HCT116 (cell line): ENCODE results near the gene MYO3B. TPM values are rescaled to one million over a fixed set of nuclear protein-coding genes. Genes with fewer than 3 reads are reported as not detected.

Source experiments
- ATAC-seq: fragments of 200-7000 bp; cut with Tn5 transposase; 2 replicates; pipeline ENCODE4 v1.9.1; 2020; ENCODE audit warnings: mild to moderate bottlenecking, moderate library complexity
- BruUV-seq: library from RNA; stranded (reverse); fragments of 400-500 nt; replicated peaks from 2 replicates; lab custom pipeline; 2021; lab: Mats Ljungman, UMichigan
- CTCF ChIA-PET: fragments of 300-600 bp; sonication (Branson Sonifier 250); formaldehyde crosslinking; loops from one replicate; lab custom pipeline; 2021; ENCODE audit warnings: antibody characterized with exemption; lab: Charles Lee
- POLR2A ChIA-PET: fragments of 300-600, 350-600 bp; sonication (Branson Sonifier 250); formaldehyde crosslinking; loops from one replicate; lab custom pipeline; 2021; ENCODE audit warnings: antibody characterized with exemption; lab: Charles Lee
- RAD21 ChIA-PET, 2 experiments: fragments of 300-600 bp; sonication (Branson Sonifier 250); formaldehyde crosslinking; loops; one replicate each; lab custom pipeline; 2023; ENCODE audit warnings: low total read pairs in 2 of 2; ENCODE audit not compliant: uncharacterized antibody in 2 of 2, unreplicated experiment in 2 of 2, low non-redundant PET in 1 of 2; lab: Charles Lee
- DNase-seq: peaks from one replicate; pipeline ENCODE4 v3.0.0-alpha.2; 2010; ENCODE audit warnings: low read depth, low spot score
- H2AFZ ChIP-seq: fragments of 200-600 bp; shearing (Covaris generic), sonication (generic); 2 replicates; pipeline ENCODE4 v1.6.1; 2017; ENCODE audit warnings: low read depth, mixed run types, mixed read lengths, antibody characterized with exemption, low read length; ENCODE audit not compliant: poor library complexity, severe bottlenecking
- H3K27ac ChIP-seq: 2 replicates; pipeline ENCODE4 v1.5.1; 2012; ENCODE audit warnings: low read depth, low read length
- H3K27me3 ChIP-seq: fragments of 200-600 bp; sonication (generic); 2 replicates; pipeline ENCODE4 v1.6.1; 2016; ENCODE audit warnings: mixed run types, low read length, mixed read lengths; ENCODE audit not compliant: insufficient read depth
- H3K36me3 ChIP-seq, 2 experiments: fragments of 200-500 bp in 1 of 2; fragments of 200-600 bp in 1 of 2; sonication (Bioruptor generic) in 1 of 2; sonication (generic) in 1 of 2; 2 replicates each; pipeline versions ENCODE4 v1.5.1 to v1.6.1; 2014 to 2016; ENCODE audit warnings: low read length in 2 of 2, inconsistent platforms in 1 of 2, mixed read lengths in 1 of 2, mixed run types in 1 of 2; ENCODE audit not compliant: insufficient read depth in 2 of 2, control insufficient read depth in 1 of 2
- H3K4me1 ChIP-seq, 2 experiments: fragments of 200-600 bp in 1 of 2; sonication (generic) in 1 of 2; 2 replicates each; pipeline versions ENCODE4 v1.5.1 to v1.6.1; 2012 to 2017; ENCODE audit warnings: low read length in 2 of 2, inconsistent platforms in 1 of 2, mild to moderate bottlenecking in 1 of 2, mixed read lengths in 1 of 2, mixed run types in 1 of 2, moderate library complexity in 1 of 2; ENCODE audit not compliant: insufficient read depth in 2 of 2, control insufficient read depth in 1 of 2
- H3K4me2 ChIP-seq: fragments of 200-600 bp; sonication (generic); 2 replicates; pipeline ENCODE4 v1.6.1; 2017; ENCODE audit warnings: mixed run types, low read length, mixed read lengths
- H3K4me3 ChIP-seq, 2 experiments: fragments of 200-600 bp in 1 of 2; sonication (generic) in 1 of 2; replicated peaks in 1 of 2; 2 replicates each; pipeline ENCODE4 v1.5.1; 2011 to 2016; ENCODE audit warnings: low read length in 2 of 2, control low read depth in 1 of 2, low read depth in 1 of 2, mild to moderate bottlenecking in 1 of 2, mixed read lengths in 1 of 2, mixed run types in 1 of 2
- H3K79me2 ChIP-seq: fragments of 200-600 bp; sonication (generic); 2 replicates; pipeline ENCODE4 v1.6.1; 2017; ENCODE audit warnings: mild to moderate bottlenecking, mixed run types, low read length, moderate library complexity, mixed read lengths; ENCODE audit not compliant: insufficient read depth
- H3K9ac ChIP-seq: fragments of 200-600 bp; sonication (generic); 2 replicates; pipeline ENCODE4 v1.6.1; 2016; ENCODE audit warnings: low read length, mixed read lengths
- H3K9me2 ChIP-seq: fragments of 200-600 bp; sonication (generic), shearing (Covaris generic); 2 replicates; pipeline ENCODE4 v1.6.1; 2017; ENCODE audit warnings: mixed run types, mild to moderate bottlenecking, moderate library complexity; ENCODE audit not compliant: insufficient read depth
- H3K9me3 ChIP-seq, 2 experiments: fragments of 200-500 bp in 1 of 2; fragments of 200-600 bp in 1 of 2; sonication (Bioruptor generic) in 1 of 2; sonication (generic) in 1 of 2; 2 replicates each; pipeline ENCODE4 v1.6.1; 2014 to 2017; ENCODE audit warnings: low read length in 2 of 2, mixed read lengths in 2 of 2, inconsistent platforms in 1 of 2, low read depth in 1 of 2, mild to moderate bottlenecking in 1 of 2, mixed run types in 1 of 2, moderate library complexity in 1 of 2; ENCODE audit not compliant: control insufficient read depth in 1 of 2, insufficient read depth in 1 of 2
- H4K20me1 ChIP-seq: fragments of 200-600 bp; sonication (generic), shearing (Covaris generic); 2 replicates; pipeline ENCODE4 v1.6.1; 2017; ENCODE audit warnings: mixed run types, mild to moderate bottlenecking, moderate library complexity; ENCODE audit not compliant: insufficient read depth
- EGR1 ChIP-seq: IDR thresholded peaks from 2 replicates; pipeline ENCODE4 v1.6.1; 2012; ENCODE audit warnings: low read depth
- ELF1 ChIP-seq: IDR thresholded peaks from 2 replicates; pipeline ENCODE4 v1.6.1; 2012; ENCODE audit warnings: low read depth, borderline replicate concordance
- EZH2 ChIP-seq: fragments of 200-600 bp; sonication (generic); IDR thresholded peaks from 2 replicates; pipeline ENCODE4 v1.6.1; 2017; ENCODE audit warnings: antibody characterized with exemption, mixed run types
- EZH2phosphoT487 ChIP-seq: fragments of 200-600 bp; IDR thresholded peaks from 2 replicates; pipeline ENCODE4 v1.6.1; 2018; ENCODE audit warnings: antibody characterized with exemption, borderline replicate concordance
- FOSL1 ChIP-seq: IDR thresholded peaks from 2 replicates; pipeline ENCODE4 v1.6.1; 2012; ENCODE audit warnings: low read depth
- MAX ChIP-seq: IDR thresholded peaks from 2 replicates; pipeline ENCODE4 v1.6.1; 2012
- POLR2A ChIP-seq: IDR thresholded peaks from 2 replicates; pipeline ENCODE4 v1.7.0; 2011; ENCODE audit warnings: borderline replicate concordance; ENCODE audit not compliant: insufficient read depth, insufficient read length; ENCODE audit errors: extremely low read depth
- POLR2AphosphoS5 ChIP-seq: IDR thresholded peaks from 2 replicates; pipeline ENCODE4 v1.6.1; 2011; ENCODE audit warnings: mild to moderate bottlenecking, low read depth, low read length, moderate library complexity
- RAD21 ChIP-seq: IDR thresholded peaks from 2 replicates; pipeline ENCODE4 v1.6.1; 2012; ENCODE audit warnings: low read depth, mild to moderate bottlenecking
- REST ChIP-seq: IDR thresholded peaks from 2 replicates; pipeline ENCODE4 v1.6.1; 2012; ENCODE audit warnings: low read depth
- SIN3A ChIP-seq: IDR thresholded peaks from 2 replicates; pipeline ENCODE4 v1.6.1; 2012; ENCODE audit warnings: low read depth
- SRF ChIP-seq: IDR thresholded peaks from 2 replicates; pipeline ENCODE4 v1.6.1; 2012; ENCODE audit warnings: low read depth
- TCF7L2 ChIP-seq: IDR thresholded peaks from 2 replicates; pipeline ENCODE4 v1.7.0; 2011; ENCODE audit warnings: borderline replicate concordance, inconsistent platforms; ENCODE audit not compliant: insufficient read depth, insufficient read length; ENCODE audit errors: extremely low read depth
- YY1 ChIP-seq: IDR thresholded peaks from 2 replicates; pipeline ENCODE4 v1.6.1; 2011; ENCODE audit warnings: low read length, low read depth, moderate library complexity, mild to moderate bottlenecking; ENCODE audit not compliant: insufficient replicate concordance; ENCODE audit errors: extremely low read depth
- ZFX ChIP-seq: fragments of 450-650 bp; IDR thresholded peaks from 2 replicates; pipeline ENCODE4 v1.6.1; 2017
- ZNF274 ChIP-seq: fragments of 200-500 bp; sonication (Bioruptor generic); IDR thresholded peaks from 2 replicates; pipeline ENCODE4 v1.6.1; 2014; ENCODE audit warnings: mild to moderate bottlenecking, low read depth, low read length, inconsistent platforms
- intact Hi-C: fragments of 100-400 bp; cut with micrococcal nuclease; formaldehyde crosslinking; loops from 2 replicates; pipeline ENCODE4 v1.10.0; 2022
- total RNA-seq: library from RNA; stranded (reverse); gene quantifications from one replicate; pipeline ENCODE4 v1.2.1, GENCODE V29; 2021; ENCODE audit not compliant: unreplicated experiment

MYO3B gene
- total RNA-seq, 1 experiment from 2014 or later: not detected

GRCh38 chr2:170484552-170484951 lies 306.6 kb downstream of the MYO3B start:
- no peak for TF ChIP-seq ZNF274
- TF ChIP-seq ZFX: no peak
- TF ChIP-seq EZH2: no peak
- no peak for TF ChIP-seq YY1
- no peak for TF ChIP-seq EZH2phosphoT487
- TF ChIP-seq SIN3A: no peak
- TF ChIP-seq MAX: no peak
- TF ChIP-seq SRF: no peak
- no peak for TF ChIP-seq ELF1
- no peak for TF ChIP-seq TCF7L2
- Histone ChIP-seq H4K20me1 (no peaks in the 10 kb centered on the region), H2AFZ (no peak overlapping the region), H3K79me2 (no peaks in the 10 kb centered on the region), H3K4me3 (no peak overlapping the region), H3K27ac (no peak overlapping the region), H3K9me3 (no peaks in the 10 kb centered on the region), H3K4me2 (no peak overlapping the region), H3K9ac (no peak overlapping the region), H3K4me1 (no peaks in the 10 kb centered on the region), H3K27me3 (no peaks in the 10 kb centered on the region), H3K36me3 (no peaks in the 10 kb centered on the region), H3K9me2 (no peaks in the 10 kb centered on the region; the same call in 1 of the 2 replicates)
- ATAC-seq: no peak
- no peak for DNase-seq
- ChIA-PET CTCF (no interaction called here), POLR2A (no interaction called here), RAD21 (no interaction called here)
- intact Hi-C loops: no loop called here
- BruUV-seq: no TSS peak

GRCh38 chr2:170485254-170486026 lies 307.5 kb downstream of the MYO3B start:
- ATAC-seq (no peak), DNase-seq (no peak)
- BruUV-seq: no TSS peak
- Histone ChIP-seq H2AFZ (no peak overlapping the region), H3K4me2 (no peak overlapping the region), H3K4me1 (no peaks in the 10 kb centered on the region), H3K9ac (no peak overlapping the region), H3K9me3 (no peaks in the 10 kb centered on the region), H3K27ac (no peak overlapping the region), H3K9me2 (no peaks in the 10 kb centered on the region; the same call in 1 of the 2 replicates), H3K4me3 (no peak overlapping the region), H3K79me2 (no peaks in the 10 kb centered on the region), H3K27me3 (no peaks in the 10 kb centered on the region), H4K20me1 (no peaks in the 10 kb centered on the region), H3K36me3 (no peaks in the 10 kb centered on the region)
- intact Hi-C loops: no loop called here
- ChIA-PET CTCF (no interaction called here), POLR2A (no interaction called here), RAD21 (no interaction called here)
- no peak for TF ChIP-seq EZH2phosphoT487
- TF ChIP-seq FOSL1: no peak
- TF ChIP-seq ZFX: no peak
- no peak for TF ChIP-seq POLR2A
- TF ChIP-seq ZNF274: no peak
- no peak for TF ChIP-seq EZH2
- no peak for TF ChIP-seq TCF7L2
- TF ChIP-seq EGR1: no peak
- no peak for TF ChIP-seq RAD21
- no peak for TF ChIP-seq POLR2AphosphoS5
- TF ChIP-seq REST: no peak
